ENCODE measurements around the gene TMEM81.
A peak's percentile ranks its signal among the peaks of the same experiment; 100 is the strongest.

TMEM81 gene

GRCh38 chr1:205066141-205066818 lies 18.0 kb downstream of the TMEM81 start:
- 0 out of 2 replicates have a peak, but pooled peaks have one; percentile 20 for TF ChIP-seq CTCF (conservative IDR thresholded peaks at IDR 0.05)
- no peak overlapping the region for H3K27ac ChIP-seq

DNA sequence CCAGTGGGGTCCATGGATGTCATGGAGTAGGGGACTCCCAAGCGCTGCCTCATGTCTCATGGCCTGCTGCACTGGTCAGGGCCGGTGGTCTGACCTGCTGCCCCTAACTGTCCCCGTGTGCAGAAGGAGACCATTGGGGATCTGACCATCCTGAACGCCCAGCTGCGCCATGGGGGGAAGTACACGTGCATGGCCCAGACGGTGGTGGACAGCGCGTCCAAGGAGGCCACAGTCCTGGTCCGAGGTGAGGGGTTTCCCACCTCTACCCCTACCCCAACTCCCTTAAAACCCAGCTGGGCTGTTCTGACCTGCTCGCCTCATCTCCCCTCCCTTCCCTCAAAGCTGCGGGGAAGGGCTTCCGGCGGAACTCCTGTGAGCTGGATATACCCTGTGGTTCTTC lies 18.6 kb downstream of the TMEM81 start:
- no peak overlapping the region for H3K27ac ChIP-seq
- no peak for TF ChIP-seq CTCF (conservative IDR thresholded peaks at IDR 0.05)

GRCh38 chr1:205064741-205065316 lies 19.4 kb downstream of the TMEM81 start:
- no peak for TF ChIP-seq CTCF (conservative IDR thresholded peaks at IDR 0.05)
- no peak overlapping the region for H3K27ac ChIP-seq

- H3K27ac ChIP-seq: no peak overlapping the region
- TF ChIP-seq CTCF (conservative IDR thresholded peaks at IDR 0.05): no peak
Measured at GRCh38 chr1:205064301-205064700, 20.0 kb downstream of the TMEM81 start.

DNA sequence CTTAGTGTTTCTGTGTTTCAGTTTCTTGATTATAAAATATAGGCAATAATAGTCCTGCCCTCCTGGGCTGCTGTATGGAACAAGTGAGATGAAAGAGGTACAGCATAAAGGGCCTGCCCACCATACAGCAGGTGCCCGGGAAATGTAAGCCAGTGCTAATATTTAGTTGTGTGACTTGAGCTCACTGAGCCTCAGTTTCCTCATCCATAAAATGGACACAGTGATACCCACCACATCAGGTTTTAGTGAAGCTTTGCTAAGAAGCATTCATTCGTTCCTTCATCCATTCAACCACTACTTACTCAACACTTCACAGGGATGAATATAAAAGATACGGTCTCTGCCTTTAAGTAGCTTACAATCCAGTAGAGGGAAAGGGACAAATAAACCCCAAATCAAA lies 21.4 kb downstream of the TMEM81 start:
- TF ChIP-seq CTCF (conservative IDR thresholded peaks at IDR 0.05): no peak
- H3K27ac ChIP-seq: no peak overlapping the region

DNA sequence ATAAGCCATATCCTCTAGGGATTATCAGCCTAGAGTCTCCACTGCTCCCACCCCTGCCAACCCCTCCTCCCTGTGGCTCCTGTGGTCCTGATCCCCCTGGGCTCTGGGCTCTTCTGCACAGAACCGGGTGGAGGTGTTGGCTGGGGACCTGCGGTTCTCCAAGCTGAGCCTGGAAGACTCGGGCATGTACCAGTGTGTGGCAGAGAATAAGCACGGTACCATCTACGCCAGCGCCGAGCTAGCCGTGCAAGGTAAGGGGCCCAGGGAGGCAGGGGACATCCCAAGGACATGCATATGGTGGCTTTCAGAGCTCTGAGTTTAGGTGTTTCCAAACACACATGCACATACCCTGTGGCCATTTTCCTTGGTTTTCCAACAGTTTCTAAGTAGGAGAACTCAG lies 21.9 kb downstream of the TMEM81 start:
- TF ChIP-seq CTCF (conservative IDR thresholded peaks at IDR 0.05): no peak
- no peak overlapping the region; the same call in 1 of the 2 replicates for H3K27ac ChIP-seq

DNA sequence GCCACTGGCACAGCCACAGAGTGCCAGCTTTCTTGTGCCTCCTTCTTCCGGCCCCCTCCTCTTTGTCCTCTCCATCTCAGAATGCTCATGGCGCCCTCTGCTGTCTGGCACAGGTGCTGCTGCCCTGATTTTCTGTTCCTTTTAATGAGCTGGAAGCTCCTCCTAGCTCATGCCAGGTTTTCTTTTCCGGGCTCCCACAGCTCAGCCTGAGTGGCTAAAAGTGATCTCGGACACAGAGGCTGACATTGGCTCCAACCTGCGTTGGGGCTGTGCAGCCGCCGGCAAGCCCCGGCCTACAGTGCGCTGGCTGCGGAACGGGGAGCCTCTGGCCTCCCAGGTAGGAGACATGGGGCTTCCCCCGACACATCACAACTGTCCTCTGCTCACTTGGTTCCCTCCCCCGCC lies 22.6 kb downstream of the TMEM81 start:
- peak overlapping the region; percentile 38; the same call in 1 of the 2 replicates for H3K27ac ChIP-seq
- peak; percentile 91 for TF ChIP-seq CTCF (conservative IDR thresholded peaks at IDR 0.05)

Measured in VCaP (cell line).